ENCODE data around the gene TNFAIP8L2. TPM values are rescaled to one million over a fixed set of nuclear protein-coding genes. Genes with fewer than 3 reads are reported as not detected.

TNFAIP8L2 gene
- total and polyA plus RNA-seq, 2 of the 4 experiments (the other 2 are of a cell fraction) = not detected

DNA sequence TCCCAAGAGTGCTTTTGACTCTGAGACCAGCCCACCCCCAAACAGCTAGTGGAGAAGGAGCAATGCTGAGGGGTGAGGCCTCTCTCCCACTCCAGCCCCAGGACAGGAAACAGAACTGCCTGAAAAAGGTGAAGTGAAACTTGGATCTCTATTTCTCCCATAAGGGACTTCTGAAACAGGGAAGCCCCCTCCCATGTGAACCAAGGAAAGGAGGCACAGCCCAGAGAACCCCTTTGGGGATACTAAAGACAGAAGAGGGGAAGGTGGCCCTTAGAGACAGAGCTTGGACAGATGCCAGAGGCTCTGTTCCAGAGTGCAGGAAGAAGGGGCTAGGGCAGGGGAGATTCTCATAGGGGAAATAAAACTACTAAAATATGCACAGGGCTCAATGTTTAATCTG is 2.9 kb downstream of the TNFAIP8L2 start:
- CTCF ChIA-PET = no interaction called here
- H4K20me1 ChIP-seq (ENCODE audit: insufficient read depth, low read length) = no peaks in the 10 kb centered on the region

More for the DNA sequence above, 2.9 kb downstream of the TNFAIP8L2 start:
- no peaks in the 10 kb centered on the region for H3K27me3 ChIP-seq (ENCODE audit: control insufficient read depth, insufficient read depth, low read length)
- in situ Hi-C loops (cut with MboI; ENCODE audit: low sequenced_read_pairs) (loop anchor here (5.0 kb wide), 1 partner anchor 62 kb away; no protein-coding TSS in a partner anchor), intact Hi-C loops (cut with micrococcal nuclease) (no loop called here), dilution Hi-C loops (cut with HindIII; ENCODE audit: low sequenced_read_pairs, unreplicated experiment) (no loop called here)
- H3K14ac ChIP-seq (replicated peaks; ENCODE audit: low read depth, low read length) = no peak overlapping the region
- no peak overlapping the region for H3K9ac ChIP-seq (ENCODE audit: low read depth, low read length)
- no peaks in the 10 kb centered on the region for H3K9me1 ChIP-seq (ENCODE audit: insufficient read depth, low read length)
- TF ChIP-seq POLR2A (IDR thresholded peaks at IDR 0.05; ENCODE audit: low read depth, low read length) (no peak), CEBPB (IDR thresholded peaks at IDR 0.05; ENCODE audit: low read depth, low read length) (no peak), FOS (IDR thresholded peaks at IDR 0.05; ENCODE audit: low read depth, low read length) (no peak), RCOR1 (IDR thresholded peaks at IDR 0.05; ENCODE audit: insufficient replicate concordance, low read length) (no peak), CHD1 (IDR thresholded peaks at IDR 0.05; ENCODE audit: low read depth, low read length) (no peak), MXI1 (IDR thresholded peaks at IDR 0.05; ENCODE audit: borderline replicate concordance, low read depth, low read length) (no peak), RFX5 (IDR thresholded peaks at IDR 0.05; ENCODE audit: low read depth, low read length) (no peak), NFE2L2 (IDR thresholded peaks at IDR 0.05; ENCODE audit: low read depth, low read length) (no peak)
- TF ChIP-seq, protein P1, sequence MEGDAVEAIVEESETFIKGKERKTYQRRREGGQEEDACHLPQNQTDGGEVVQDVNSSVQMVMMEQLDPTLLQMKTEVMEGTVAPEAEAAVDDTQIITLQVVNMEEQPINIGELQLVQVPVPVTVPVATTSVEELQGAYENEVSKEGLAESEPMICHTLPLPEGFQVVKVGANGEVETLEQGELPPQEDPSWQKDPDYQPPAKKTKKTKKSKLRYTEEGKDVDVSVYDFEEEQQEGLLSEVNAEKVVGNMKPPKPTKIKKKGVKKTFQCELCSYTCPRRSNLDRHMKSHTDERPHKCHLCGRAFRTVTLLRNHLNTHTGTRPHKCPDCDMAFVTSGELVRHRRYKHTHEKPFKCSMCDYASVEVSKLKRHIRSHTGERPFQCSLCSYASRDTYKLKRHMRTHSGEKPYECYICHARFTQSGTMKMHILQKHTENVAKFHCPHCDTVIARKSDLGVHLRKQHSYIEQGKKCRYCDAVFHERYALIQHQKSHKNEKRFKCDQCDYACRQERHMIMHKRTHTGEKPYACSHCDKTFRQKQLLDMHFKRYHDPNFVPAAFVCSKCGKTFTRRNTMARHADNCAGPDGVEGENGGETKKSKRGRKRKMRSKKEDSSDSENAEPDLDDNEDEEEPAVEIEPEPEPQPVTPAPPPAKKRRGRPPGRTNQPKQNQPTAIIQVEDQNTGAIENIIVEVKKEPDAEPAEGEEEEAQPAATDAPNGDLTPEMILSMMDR (conservative IDR thresholded peaks at IDR 0.05; ENCODE audit: low read depth, low read length) = no peak
- TF ChIP-seq, protein P2, sequence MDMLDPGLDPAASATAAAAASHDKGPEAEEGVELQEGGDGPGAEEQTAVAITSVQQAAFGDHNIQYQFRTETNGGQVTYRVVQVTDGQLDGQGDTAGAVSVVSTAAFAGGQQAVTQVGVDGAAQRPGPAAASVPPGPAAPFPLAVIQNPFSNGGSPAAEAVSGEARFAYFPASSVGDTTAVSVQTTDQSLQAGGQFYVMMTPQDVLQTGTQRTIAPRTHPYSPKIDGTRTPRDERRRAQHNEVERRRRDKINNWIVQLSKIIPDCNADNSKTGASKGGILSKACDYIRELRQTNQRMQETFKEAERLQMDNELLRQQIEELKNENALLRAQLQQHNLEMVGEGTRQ (IDR thresholded peaks at IDR 0.05; ENCODE audit: low read depth, low read length) = no peak
- H3K9me3 ChIP-seq (ENCODE audit: control insufficient read depth, insufficient read depth, low read length) = no peaks in the 10 kb centered on the region
- no peak overlapping the region for H2BK15ac ChIP-seq (ENCODE audit: low read depth, low read length)
- H2BK120ac ChIP-seq (ENCODE audit: low read depth, low read length) = no peak overlapping the region
- no peak overlapping the region for H4K8ac ChIP-seq (ENCODE audit: low read depth in 2 of 2, low read length in 2 of 2)
- H3K4me2 ChIP-seq (ENCODE audit: low read depth, low read length) = no peak overlapping the region
- no peaks in the 10 kb centered on the region for H3K4me1 ChIP-seq (ENCODE audit: control insufficient read depth, insufficient read depth, low read length)
- no peak overlapping the region for H3K27ac ChIP-seq (ENCODE audit: insufficient read depth, low read length)
- no peak overlapping the region for H2BK5ac ChIP-seq (ENCODE audit: low read depth, low read length, poor library complexity, severe bottlenecking)
- POLR2A ChIA-PET (ENCODE audit: unreplicated experiment) = no interaction called here
- H3K23ac ChIP-seq (ENCODE audit: low read depth, low read length) = no peak overlapping the region
- H3K79me1 ChIP-seq (ENCODE audit: low read depth in 1 of 2, low read length in 2 of 2) = peaks cover 7 to 13% of the 10 kb centered on the region in 2 experiments
- H4K5ac ChIP-seq (ENCODE audit: low read depth, low read length) = no peak overlapping the region
- no peak overlapping the region for H3K18ac ChIP-seq (ENCODE audit: low read depth, low read length)
- DNase-seq (no peak), ATAC-seq (ENCODE audit: low read depth) (no peak)
- H2BK20ac ChIP-seq (ENCODE audit: low read depth, low read length) = no peak overlapping the region
- H3K56ac ChIP-seq (ENCODE audit: extremely low read depth, insufficient read depth, low read length) = no peak overlapping the region
- H2AK9ac ChIP-seq (replicated peaks; ENCODE audit: low read depth, low read length, poor library complexity) = no peak overlapping the region
- no peak overlapping the region for H2AFZ ChIP-seq (replicated peaks; ENCODE audit: low read length, poor library complexity)
- H4K91ac ChIP-seq (ENCODE audit: insufficient read depth, low read depth, low read length) = no peak overlapping the region
- H3K4me3 ChIP-seq (ENCODE audit: insufficient read depth, low read depth, low read length) = no peak overlapping the region
- no peak overlapping the region for H2AK5ac ChIP-seq (ENCODE audit: low read depth, low read length)
- BruUV-seq (replicated peaks) = no TSS peak
- H3K4ac ChIP-seq (ENCODE audit: low read depth, low read length) = no peak overlapping the region
- peaks cover 40% of the 10 kb centered on the region for H3K36me3 ChIP-seq (ENCODE audit: control insufficient read depth, insufficient read depth, low read length)

All from IMR-90 (cell line).